ENCODE results near the gene USP43.
A peak's percentile ranks its signal among the peaks of the same experiment; 100 is the strongest.

Gene USP43

DNA sequence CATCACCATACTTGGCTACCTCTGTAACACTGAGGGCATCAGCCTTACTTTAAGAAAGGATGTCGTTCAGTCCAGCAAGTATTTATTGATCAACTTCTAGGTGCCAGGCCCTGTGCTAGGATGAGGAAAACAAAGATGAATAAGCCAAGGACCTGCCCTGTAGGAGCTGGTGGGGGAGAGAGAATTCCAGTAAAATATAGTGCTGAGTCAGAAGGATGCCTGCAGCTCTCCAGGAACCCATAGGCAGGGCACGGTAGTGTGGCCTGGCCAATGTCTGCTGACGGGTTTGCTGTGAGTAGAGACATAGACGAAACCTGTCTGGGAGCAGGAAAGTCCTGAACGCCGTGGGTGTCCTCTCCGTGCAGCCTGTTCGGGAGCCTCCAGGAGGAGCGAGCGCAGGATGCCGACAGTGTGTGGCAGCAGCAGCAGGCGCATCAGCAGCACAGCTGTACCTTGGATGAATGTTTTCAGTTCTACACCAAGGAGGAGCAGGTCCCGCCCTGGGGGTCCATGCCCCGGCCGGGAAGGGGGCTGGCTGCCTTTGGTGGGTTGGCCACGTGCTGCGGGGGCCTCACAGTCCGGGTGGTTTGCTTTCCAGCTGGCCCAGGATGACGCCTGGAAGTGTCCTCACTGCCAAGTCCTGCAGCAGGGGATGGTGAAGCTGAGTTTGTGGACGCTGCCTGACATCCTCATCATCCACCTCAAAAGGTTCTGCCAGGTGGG is 55.6 kb downstream of the USP43 start:
- H3K36me3 Mint-ChIP-seq (ENCODE audit: insufficient read depth), result no peaks in the 10 kb centered on the region
- H3K4me1 Mint-ChIP-seq, result no peaks in the 10 kb centered on the region
- peaks cover 39% of the 10 kb centered on the region for H3K27me3 Mint-ChIP-seq
- DNase-seq (ENCODE audit: low spot score in 2 of 2), result no peak
- no peak for ATAC-seq (replicated peaks; ENCODE audit: extremely low read depth, poor library complexity, severe bottlenecking)
- H3K27ac Mint-ChIP-seq (ENCODE audit: low read depth), result no peak overlapping the region
- H3K4me3 Mint-ChIP-seq, result no peak overlapping the region
- no peaks in the 10 kb centered on the region for H3K9me3 Mint-ChIP-seq

DNA sequence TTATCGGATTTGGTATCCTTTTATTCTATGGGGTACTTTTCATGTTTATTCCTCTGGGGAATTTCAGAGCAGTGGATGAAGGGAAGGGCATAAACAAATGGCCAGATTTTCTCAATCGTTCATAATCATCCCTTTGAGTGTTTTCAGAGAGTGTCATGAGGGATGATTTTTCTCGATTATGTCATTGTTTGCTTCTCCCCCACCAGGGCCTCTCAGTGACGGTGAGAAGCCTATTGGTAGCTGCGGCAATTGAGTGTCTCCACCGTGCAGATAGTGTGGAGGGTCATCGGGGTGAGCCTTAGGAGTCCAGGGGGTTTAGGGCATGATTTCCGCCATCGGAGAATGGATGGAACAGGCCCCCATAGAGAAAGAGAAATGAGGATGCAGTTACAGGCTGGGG is 57.2 kb downstream of the USP43 start:
- Mint-ChIP-seq H3K36me3 (ENCODE audit: insufficient read depth) (no peaks in the 10 kb centered on the region), H3K9me3 (no peaks in the 10 kb centered on the region), H3K4me3 (no peak overlapping the region), H3K4me1 (no peaks in the 10 kb centered on the region), H3K27ac (ENCODE audit: low read depth) (no peak overlapping the region), H3K27me3 (peaks cover 31% of the 10 kb centered on the region)
- DNase-seq (ENCODE audit: low spot score in 2 of 2) (no peak), ATAC-seq (replicated peaks; ENCODE audit: extremely low read depth, poor library complexity, severe bottlenecking) (no peak)

DNA sequence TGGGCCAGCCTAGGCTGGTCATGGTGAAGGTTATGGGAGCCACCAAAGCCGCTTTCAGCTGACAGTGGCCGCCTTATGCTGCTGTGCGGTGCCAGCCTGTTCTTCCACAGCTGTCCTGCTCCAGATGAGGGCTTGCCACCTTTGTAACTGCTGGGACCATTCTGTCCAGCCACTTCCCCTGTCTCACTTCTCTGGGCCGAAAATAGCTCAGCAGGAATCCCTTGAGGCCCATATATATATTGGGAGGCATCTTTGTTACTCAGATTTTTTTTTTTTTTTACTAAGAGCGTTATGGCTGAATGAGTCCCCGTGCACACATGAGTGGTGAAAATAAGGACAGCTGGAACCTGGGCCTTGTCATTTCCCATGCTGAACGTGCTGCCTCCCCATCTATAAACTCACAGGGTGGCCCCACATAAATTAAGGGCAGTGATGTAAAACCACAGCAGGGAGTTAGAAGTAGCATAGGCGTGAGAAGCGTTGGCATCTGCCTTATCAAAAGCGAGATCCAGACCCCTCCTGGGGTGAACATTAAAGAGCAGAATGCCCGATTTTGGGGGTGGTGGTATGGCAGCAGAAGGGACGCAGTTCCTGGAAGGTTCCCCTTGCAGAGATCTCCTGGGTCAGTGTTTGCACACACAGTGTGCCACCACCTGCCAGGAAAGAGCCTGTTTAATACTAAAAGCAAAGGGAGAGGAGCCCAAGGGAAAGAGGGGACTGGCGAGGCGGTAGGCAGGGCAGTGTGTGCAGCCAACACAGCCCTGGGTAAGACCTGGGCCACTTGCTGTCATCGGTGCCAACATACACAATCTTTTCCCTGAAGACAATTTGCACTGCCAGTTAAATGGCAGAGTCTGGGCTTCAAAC is 57.8 kb downstream of the USP43 start:
- H3K27me3 Mint-ChIP-seq, result peaks cover 31% of the 10 kb centered on the region
- H3K9me3 Mint-ChIP-seq, result no peaks in the 10 kb centered on the region
- H3K4me1 Mint-ChIP-seq, result no peaks in the 10 kb centered on the region
- H3K4me3 Mint-ChIP-seq, result no peak overlapping the region
- DNase-seq (ENCODE audit: low spot score in 2 of 2) (no peak), ATAC-seq (replicated peaks; ENCODE audit: extremely low read depth, poor library complexity, severe bottlenecking) (no peak)
- H3K36me3 Mint-ChIP-seq (ENCODE audit: insufficient read depth), result no peaks in the 10 kb centered on the region
- no peak overlapping the region for H3K27ac Mint-ChIP-seq (ENCODE audit: low read depth)

DNA sequence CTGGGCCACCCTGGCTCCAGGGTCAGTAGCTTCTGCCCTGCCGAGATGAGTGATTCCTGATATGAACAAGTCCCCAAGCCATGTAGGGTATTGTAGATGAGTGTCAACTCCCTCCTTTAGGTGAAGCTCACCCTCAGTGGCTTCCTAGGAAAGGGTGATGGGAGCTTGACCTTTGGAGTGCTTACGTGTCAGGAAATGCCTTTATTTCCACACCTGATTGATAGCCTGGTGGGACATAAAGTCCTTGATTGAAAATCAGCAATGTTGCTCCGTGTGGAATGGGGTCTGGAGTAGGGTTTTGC is 58.4 kb downstream of the USP43 start:
- Mint-ChIP-seq H3K27ac (ENCODE audit: low read depth) (no peak overlapping the region), H3K36me3 (ENCODE audit: insufficient read depth) (no peaks in the 10 kb centered on the region), H3K4me1 (no peaks in the 10 kb centered on the region), H3K27me3 (peaks cover 31% of the 10 kb centered on the region), H3K4me3 (no peak overlapping the region), H3K9me3 (no peaks in the 10 kb centered on the region)
- no peak for DNase-seq (ENCODE audit: low spot score in 2 of 2)
- ATAC-seq (replicated peaks; ENCODE audit: extremely low read depth, poor library complexity, severe bottlenecking), result no peak

GRCh38 chr17:9705745-9706144 is 60.4 kb downstream of the USP43 start:
- no peak overlapping the region for H3K27ac Mint-ChIP-seq (ENCODE audit: low read depth)
- DNase-seq (ENCODE audit: low spot score in 2 of 2), result no peak
- H3K9me3 Mint-ChIP-seq, result no peaks in the 10 kb centered on the region
- no peaks in the 10 kb centered on the region for H3K4me1 Mint-ChIP-seq
- H3K36me3 Mint-ChIP-seq (ENCODE audit: insufficient read depth), result no peaks in the 10 kb centered on the region
- peaks cover 16% of the 10 kb centered on the region for H3K27me3 Mint-ChIP-seq
- H3K4me3 Mint-ChIP-seq, result no peak overlapping the region
- ATAC-seq (replicated peaks; ENCODE audit: extremely low read depth, poor library complexity, severe bottlenecking), result no peak

GRCh38 chr17:9707948-9708347 is 62.6 kb downstream of the USP43 start:
- Mint-ChIP-seq H3K27ac (ENCODE audit: low read depth) (no peak overlapping the region), H3K9me3 (no peaks in the 10 kb centered on the region), H3K4me1 (no peaks in the 10 kb centered on the region), H3K27me3 (peaks cover under 1% of the 10 kb centered on the region), H3K36me3 (ENCODE audit: insufficient read depth) (no peaks in the 10 kb centered on the region), H3K4me3 (no peak overlapping the region)
- DNase-seq (ENCODE audit: low spot score in 2 of 2) (no peak), ATAC-seq (replicated peaks; ENCODE audit: extremely low read depth, poor library complexity, severe bottlenecking) (no peak)

- Mint-ChIP-seq H3K4me3 (no peak overlapping the region), H3K27ac (ENCODE audit: low read depth) (no peak overlapping the region), H3K9me3 (no peaks in the 10 kb centered on the region), H3K36me3 (ENCODE audit: insufficient read depth) (no peaks in the 10 kb centered on the region), H3K27me3 (peaks cover 8% of the 10 kb centered on the region), H3K4me1 (no peaks in the 10 kb centered on the region)
- no peak for DNase-seq (ENCODE audit: low spot score in 2 of 2)
- ATAC-seq (replicated peaks; ENCODE audit: extremely low read depth, poor library complexity, severe bottlenecking), result no peak
Observed at GRCh38 chr17:9714801-9715200, 69.5 kb downstream of the USP43 start.

GRCh38 chr17:9715503-9716016 is 70.2 kb downstream of the USP43 start:
- Mint-ChIP-seq H3K27ac (ENCODE audit: low read depth) (no peak overlapping the region), H3K4me3 (no peak overlapping the region), H3K36me3 (ENCODE audit: insufficient read depth) (no peaks in the 10 kb centered on the region), H3K27me3 (peaks cover 8% of the 10 kb centered on the region), H3K4me1 (no peaks in the 10 kb centered on the region), H3K9me3 (no peaks in the 10 kb centered on the region)
- DNase-seq (ENCODE audit: low spot score in 2 of 2) (no peak), ATAC-seq (replicated peaks; ENCODE audit: extremely low read depth, poor library complexity, severe bottlenecking) (no peak)

DNA sequence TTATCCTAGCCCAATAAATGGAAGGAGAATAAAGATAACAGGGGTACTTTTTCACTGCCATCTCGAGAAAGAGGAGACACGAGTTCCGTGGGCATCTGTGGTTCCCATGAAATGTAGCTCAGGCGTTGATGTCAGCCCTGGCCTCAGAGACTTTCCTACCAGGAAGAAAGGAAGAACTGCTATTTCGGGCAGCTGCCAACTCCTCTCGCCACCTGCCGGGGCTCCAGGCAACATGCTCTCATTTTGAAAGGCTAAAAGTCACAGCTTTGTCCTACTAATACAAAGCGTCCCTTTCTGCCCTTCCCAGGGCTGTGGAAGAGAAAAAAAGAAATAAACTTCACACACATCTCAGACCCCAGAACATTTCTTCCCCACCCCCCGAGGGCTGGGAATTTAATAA is 80.3 kb downstream of the USP43 start:
- no peak for ATAC-seq (replicated peaks; ENCODE audit: extremely low read depth, poor library complexity, severe bottlenecking)
- peak overlapping the region; percentile 32 for H3K27ac Mint-ChIP-seq (ENCODE audit: low read depth)
- DNase-seq (ENCODE audit: low spot score in 2 of 2), result no peak
- no peaks in the 10 kb centered on the region for H3K4me1 Mint-ChIP-seq
- no peak overlapping the region for H3K4me3 Mint-ChIP-seq
- H3K36me3 Mint-ChIP-seq (ENCODE audit: insufficient read depth), result no peaks in the 10 kb centered on the region
- no peaks in the 10 kb centered on the region for H3K9me3 Mint-ChIP-seq
- peaks cover 53% of the 10 kb centered on the region for H3K27me3 Mint-ChIP-seq

DNA sequence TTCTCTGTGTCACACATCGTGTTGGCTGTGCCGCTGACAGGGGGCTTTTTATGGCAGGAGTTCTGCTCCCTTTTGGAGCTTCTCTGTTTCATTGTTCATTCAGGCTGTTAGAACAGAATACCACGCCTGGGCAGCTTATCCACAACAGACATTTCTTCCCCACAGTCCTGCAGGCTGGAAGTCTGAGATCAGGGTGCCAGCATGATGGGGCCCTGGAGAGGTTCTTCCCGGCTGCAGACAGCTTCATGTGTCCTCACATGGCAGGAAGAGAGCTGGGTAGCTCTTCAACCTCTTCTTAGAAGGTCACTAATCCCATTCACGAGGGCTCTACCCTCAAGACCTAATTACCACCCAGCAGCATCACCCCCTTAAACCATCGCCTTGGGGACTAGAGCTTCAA is 81.0 kb downstream of the USP43 start:
- H3K27ac Mint-ChIP-seq (ENCODE audit: low read depth), result peak overlapping the region; percentile 32
- H3K4me1 Mint-ChIP-seq, result no peaks in the 10 kb centered on the region
- no peak for DNase-seq (ENCODE audit: low spot score in 2 of 2)
- H3K9me3 Mint-ChIP-seq, result no peaks in the 10 kb centered on the region
- H3K36me3 Mint-ChIP-seq (ENCODE audit: insufficient read depth), result no peaks in the 10 kb centered on the region
- ATAC-seq (replicated peaks; ENCODE audit: extremely low read depth, poor library complexity, severe bottlenecking), result no peak
- H3K4me3 Mint-ChIP-seq, result no peak overlapping the region
- peaks cover 53% of the 10 kb centered on the region for H3K27me3 Mint-ChIP-seq

DNA sequence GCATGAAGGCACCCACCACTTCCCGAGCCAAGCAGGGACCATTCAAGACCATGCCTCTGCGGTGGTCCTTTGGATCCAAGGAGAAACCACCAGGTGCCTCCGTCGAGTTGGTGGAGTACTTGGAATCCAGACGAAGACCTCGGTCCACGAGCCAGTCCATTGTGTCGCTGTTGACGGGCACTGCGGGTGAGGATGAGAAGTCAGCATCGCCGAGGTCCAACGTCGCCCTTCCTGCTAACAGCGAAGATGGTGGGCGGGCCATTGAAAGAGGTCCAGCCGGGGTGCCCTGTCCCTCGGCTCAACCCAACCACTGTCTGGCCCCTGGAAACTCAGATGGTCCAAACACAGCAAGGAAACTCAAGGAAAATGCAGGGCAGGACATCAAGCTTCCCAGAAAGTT is 82.7 kb downstream of the USP43 start:
- H3K36me3 Mint-ChIP-seq (ENCODE audit: insufficient read depth), result no peaks in the 10 kb centered on the region
- H3K27ac Mint-ChIP-seq (ENCODE audit: low read depth), result no peak overlapping the region
- H3K27me3 Mint-ChIP-seq, result peaks cover 40% of the 10 kb centered on the region
- no peaks in the 10 kb centered on the region for H3K9me3 Mint-ChIP-seq
- H3K4me1 Mint-ChIP-seq, result no peaks in the 10 kb centered on the region
- ATAC-seq (replicated peaks; ENCODE audit: extremely low read depth, poor library complexity, severe bottlenecking) (no peak), DNase-seq (ENCODE audit: low spot score in 2 of 2) (no peak)
- H3K4me3 Mint-ChIP-seq, result no peak overlapping the region

DNA sequence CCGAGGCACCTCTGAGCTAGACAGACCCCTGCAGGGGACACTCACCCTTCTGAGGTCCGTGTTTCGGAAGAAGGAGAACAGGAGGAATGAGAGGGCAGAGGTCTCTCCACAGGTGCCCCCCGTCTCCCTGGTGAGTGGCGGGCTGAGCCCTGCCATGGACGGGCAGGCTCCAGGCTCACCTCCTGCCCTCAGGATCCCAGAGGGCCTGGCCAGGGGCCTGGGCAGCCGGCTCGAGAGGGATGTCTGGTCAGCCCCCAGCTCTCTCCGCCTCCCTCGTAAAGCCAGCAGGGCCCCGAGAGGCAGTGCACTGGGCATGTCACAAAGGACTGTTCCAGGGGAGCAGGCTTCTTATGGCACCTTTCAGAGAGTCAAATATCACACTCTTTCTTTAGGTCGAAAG is 83.2 kb downstream of the USP43 start:
- peaks cover 35% of the 10 kb centered on the region for H3K27me3 Mint-ChIP-seq
- DNase-seq (ENCODE audit: low spot score in 2 of 2) (no peak), ATAC-seq (replicated peaks; ENCODE audit: extremely low read depth, poor library complexity, severe bottlenecking) (no peak)
- H3K4me1 Mint-ChIP-seq, result no peaks in the 10 kb centered on the region
- H3K9me3 Mint-ChIP-seq, result no peaks in the 10 kb centered on the region
- H3K27ac Mint-ChIP-seq (ENCODE audit: low read depth), result no peak overlapping the region
- H3K4me3 Mint-ChIP-seq, result no peak overlapping the region
- no peaks in the 10 kb centered on the region for H3K36me3 Mint-ChIP-seq (ENCODE audit: insufficient read depth)

GRCh38 chr17:9729034-9729650 is 83.8 kb downstream of the USP43 start:
- no peak overlapping the region for H3K27ac Mint-ChIP-seq (ENCODE audit: low read depth)
- H3K36me3 Mint-ChIP-seq (ENCODE audit: insufficient read depth), result no peaks in the 10 kb centered on the region
- no peaks in the 10 kb centered on the region for H3K4me1 Mint-ChIP-seq
- DNase-seq (ENCODE audit: low spot score in 2 of 2) (no peak), ATAC-seq (replicated peaks; ENCODE audit: extremely low read depth, poor library complexity, severe bottlenecking) (no peak)
- H3K4me3 Mint-ChIP-seq, result no peak overlapping the region
- peaks cover 30% of the 10 kb centered on the region for H3K27me3 Mint-ChIP-seq
- no peaks in the 10 kb centered on the region for H3K9me3 Mint-ChIP-seq
